GM18951 (cell line): ENCODE measurements around the gene AMZ1.
"Not testable (repeated sequence)": the region's sequence is repeated elsewhere in the genome, so short reads cannot be mapped to it uniquely, and the experiment has no call there.

ENCODE experiments used
- POLR2A ChIP-seq: IDR thresholded peaks from 4 replicates; pipeline ENCODE4 v1.6.1; 2011; ENCODE audit warnings: mild to moderate bottlenecking; ENCODE audit not compliant: insufficient read length, insufficient read depth; ENCODE audit errors: extremely low read depth
- in situ Hi-C: fragments of 300-500 bp; cut with MboI; formaldehyde crosslinking; loops from one replicate; pipeline ENCODE4 v1.12.0; 2022; ENCODE audit warnings: low sequenced_read_pairs, mixed read lengths, inconsistent platforms; ENCODE audit not compliant: unreplicated experiment

The AMZ1 gene

DNA sequence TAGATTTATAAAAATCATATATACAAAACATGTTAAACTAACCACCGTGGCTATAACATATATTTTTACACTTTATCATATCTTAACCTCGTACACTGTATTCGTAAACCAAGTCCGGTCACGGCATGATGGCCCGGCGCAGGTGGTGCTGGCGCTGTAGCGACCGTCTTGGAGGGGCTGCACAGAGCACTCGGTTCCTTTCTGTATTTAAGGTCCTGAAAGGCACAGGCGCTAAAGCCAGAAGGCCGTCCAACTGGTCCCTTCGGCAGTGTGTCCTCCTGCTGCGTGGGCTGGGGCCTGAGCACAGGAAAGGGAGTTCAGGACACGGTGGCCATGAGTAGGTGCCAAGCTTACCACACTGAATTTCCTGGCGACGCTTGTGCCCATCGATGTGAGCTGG lies 33.8 kb downstream of the AMZ1 start:
- in situ Hi-C loops: no loop called here
- no peak for TF ChIP-seq POLR2A

- no peak for TF ChIP-seq POLR2A
- in situ Hi-C loops: no loop called here
Observed at GRCh38 chr7:2722591-2722990, 34.6 kb downstream of the AMZ1 start.

GRCh38 chr7:2723138-2723850 lies 35.3 kb downstream of the AMZ1 start:
- in situ Hi-C loops: no loop called here
- TF ChIP-seq POLR2A: no peak

DNA sequence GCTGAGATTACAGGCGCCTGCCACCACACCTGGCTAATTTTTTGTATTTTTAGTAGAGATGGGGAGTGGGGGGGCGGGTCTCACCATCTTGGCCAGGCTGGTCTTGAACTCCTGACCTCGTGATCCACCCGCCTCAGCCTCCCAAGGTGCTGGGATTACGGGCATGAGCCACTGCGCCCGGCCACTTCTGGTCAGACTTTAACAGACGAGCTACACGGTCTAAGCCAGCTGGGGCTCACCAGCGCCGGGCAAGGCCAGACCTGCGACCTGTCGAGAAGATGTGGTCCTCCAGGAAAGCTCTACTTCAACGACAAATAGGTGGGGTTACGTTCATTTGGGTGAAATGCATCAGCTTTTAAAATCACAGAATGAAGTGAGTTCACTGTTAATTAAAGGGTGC lies 36.0 kb downstream of the AMZ1 start:
- in situ Hi-C loops: not testable (repeated sequence)

DNA sequence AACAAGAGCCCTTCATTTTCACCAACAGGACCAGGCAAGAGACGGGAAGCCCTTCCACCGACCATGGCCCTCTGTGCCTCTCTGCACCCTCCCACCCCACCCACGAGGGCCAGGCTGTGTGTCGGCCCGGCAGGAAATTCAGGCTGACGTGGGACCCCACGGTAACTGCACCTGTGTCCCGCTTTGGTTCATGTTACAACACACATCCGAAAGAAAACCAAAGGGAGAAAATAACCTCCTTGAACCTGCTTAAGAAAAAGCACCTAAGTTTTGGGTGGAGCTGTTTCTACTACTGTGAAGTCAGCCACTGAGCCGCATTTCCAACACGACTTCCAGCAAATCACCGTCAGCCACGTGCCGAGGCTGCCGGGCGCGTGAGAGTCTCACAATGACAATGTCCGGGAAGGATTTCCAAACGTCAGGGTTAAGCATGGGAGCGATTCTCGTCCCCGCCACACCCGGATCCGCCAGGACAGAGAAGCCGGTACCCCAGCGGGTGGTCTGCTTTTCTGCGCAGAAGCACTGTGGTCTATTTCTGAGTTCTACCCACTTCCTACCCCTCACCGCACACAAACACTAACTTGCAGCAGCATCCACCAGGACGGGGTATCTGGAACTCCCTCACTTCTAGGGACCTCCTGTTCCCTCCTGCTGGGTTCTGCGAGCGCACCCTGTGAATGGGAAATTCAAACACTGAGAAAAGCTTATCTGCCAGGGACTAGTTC lies 36.6 kb downstream of the AMZ1 start:
- in situ Hi-C loops: no loop called here
- TF ChIP-seq POLR2A: no peak

DNA sequence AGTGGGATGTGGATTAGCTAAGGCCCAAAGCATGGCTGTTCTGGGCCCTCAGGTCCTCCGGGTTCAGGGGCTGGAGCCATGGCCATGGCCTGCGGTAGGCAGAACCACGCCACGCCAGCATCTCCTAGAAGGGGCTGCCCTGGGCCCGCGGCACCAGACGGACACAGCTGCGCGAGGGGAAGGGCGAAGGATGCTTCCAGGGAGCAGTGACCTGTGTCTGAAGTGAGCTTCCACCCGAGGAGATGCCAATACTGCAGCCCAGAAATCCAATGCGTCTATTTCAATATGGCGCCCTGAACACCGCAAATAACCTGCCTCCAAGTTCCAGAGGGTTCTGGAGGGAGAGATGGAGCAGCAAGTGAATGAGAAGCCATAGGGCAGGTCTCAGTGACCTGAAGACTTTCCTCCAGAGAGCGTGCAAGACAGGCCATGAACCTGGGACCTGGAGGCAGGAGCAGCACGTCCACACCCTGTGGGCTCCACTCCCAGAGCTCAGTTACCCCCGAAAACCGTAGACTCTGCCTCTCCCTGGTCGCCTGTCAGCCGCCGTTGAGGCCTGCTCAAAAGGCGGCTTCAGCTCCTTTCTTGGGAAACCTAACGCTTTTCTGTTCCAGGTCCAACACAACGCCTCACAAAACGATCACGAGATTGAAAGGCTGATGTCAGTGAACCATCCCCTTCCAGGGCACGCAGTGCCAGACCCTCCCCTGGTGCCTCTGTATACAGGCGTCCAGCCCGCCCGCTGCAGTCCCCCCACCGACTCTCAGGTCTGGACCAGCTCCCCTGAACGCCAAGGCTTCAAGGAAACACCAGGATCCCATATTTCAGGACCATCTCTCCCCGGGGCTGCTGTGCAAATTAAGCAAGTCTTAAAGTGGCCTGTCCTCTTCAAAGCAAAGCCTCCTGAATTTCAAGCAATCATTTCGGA lies 37.4 kb downstream of the AMZ1 start:
- TF ChIP-seq POLR2A: no peak
- in situ Hi-C loops: no loop called here

DNA sequence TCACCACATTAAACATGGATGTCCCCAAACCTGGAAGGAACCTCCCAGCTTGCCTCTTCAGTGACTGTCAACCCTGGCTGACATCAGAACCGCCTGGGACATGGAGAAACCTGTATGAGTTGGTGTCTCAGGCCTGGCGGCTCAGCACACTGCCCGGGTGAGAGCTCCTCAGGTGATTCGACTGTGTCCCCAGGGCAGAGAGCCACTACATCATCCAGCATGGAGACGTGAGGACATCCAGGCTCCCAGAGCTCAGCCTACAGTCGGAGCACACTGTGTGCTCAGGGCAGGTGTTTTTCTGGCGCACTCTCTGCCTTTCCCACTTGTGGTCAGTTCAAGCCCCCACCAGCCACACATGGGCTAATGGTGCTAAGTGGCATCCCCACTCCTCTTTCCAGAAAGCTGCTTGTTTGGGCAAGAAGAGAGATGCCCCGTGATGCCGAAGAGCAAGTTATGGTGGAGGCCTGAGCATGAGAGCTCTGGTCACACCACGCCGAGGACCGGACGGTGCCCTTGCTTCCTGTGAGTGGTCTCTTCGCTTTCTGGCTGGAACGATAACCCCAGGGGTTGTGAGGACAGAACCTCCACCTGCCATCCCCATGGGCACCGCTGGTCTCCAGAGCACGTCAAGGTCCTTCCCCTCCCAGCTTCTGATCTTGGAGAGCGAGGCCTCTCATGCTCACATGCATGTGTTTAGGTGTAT lies 38.5 kb downstream of the AMZ1 start:
- no peak for TF ChIP-seq POLR2A
- in situ Hi-C loops: no loop called here

GRCh38 chr7:2727206-2727605 lies 39.2 kb downstream of the AMZ1 start:
- in situ Hi-C loops: not testable (repeated sequence)

- TF ChIP-seq POLR2A: no peak
- in situ Hi-C loops: no loop called here
Observed at GRCh38 chr7:2728316-2729030, 40.5 kb downstream of the AMZ1 start.

DNA sequence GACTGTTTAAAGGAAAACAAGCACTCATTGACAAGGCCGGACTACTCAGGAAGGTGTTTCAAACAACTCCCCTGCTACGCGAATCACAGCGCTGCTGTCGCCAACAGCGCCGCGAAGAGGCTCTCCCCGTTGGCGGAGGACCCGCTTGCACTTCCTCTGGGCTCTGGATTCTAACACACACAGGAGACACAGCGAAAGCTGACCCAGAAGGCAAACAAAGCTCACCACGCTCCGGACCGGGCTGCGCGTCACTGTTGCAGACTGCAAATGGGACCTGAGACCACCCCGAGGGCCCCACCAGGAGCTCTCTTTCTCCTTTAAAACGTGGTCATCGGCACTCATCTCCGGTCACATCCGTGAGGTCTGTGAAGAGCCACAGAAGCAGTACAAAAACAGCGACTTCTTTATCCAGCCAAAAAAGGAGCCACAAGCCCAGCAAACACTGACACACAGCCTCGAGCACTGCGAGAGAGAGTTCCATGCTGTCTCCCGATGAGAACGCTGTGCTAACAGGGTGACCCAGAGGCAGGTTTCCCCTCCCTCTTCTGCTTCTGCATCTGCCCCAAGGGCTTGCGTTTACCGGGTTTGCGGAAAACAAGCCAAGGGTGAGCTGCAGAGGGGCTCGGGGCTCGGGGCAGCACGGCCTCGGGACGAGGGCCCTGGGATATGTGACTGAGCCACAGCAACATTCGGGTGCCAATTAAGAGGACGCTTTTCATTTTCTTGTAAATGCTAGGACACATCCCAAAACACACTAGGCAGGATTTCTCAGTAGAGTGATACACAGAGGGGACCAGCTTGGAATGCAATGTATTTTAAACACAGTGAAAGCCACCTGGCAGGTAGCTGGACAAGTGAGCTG lies 41.3 kb downstream of the AMZ1 start:
- no peak for TF ChIP-seq POLR2A
- in situ Hi-C loops: no loop called here

DNA sequence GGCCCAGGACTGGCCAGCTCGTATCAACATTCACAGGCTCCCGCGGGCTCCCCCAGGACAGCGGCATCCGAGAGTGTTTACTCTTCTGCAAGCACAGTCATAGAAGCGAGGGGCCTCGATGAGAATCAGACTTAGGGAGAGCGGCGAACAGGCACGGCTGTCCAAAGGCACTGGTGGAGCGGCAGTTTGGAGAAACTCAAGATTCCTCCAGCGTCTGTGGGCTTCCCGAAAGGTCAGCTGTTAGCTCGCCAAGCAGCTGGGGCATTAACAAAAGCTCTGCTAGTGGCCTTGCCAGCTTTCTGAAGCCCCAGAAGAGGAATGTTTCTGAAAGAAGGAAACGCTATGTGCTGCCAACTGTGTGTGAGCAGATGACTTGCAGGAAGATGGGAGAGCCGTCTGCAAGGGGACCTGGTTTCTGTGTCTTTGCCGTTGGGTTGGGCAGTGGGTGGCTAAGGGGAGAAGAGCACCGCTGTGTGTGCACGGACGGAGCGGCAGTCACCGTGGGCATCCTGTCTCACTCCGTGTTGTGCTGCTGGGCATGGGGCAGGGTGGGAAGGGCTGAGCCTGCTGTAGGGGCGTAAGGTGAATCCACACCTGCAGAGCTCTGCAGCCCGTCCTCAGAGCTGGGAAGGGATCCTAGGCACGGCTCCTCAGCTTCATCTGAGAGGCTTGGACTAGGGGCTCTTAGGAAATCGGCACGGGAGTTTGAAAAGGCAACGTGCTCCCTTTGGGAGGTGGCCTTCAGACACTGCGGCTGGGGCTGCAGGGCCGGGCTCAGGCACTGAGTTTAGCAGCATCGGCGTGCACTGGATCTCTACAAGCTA lies 42.1 kb downstream of the AMZ1 start:
- in situ Hi-C loops: no loop called here
- TF ChIP-seq POLR2A: no peak
